Activated CD8-positive, alpha-beta T cell treated with anti-CD3 and anti-CD28 coated beads for 36 hours (primary cell): ENCODE measurements around the gene SYT1. TPM values are rescaled to one million over a fixed set of nuclear protein-coding genes. Genes with fewer than 3 reads are reported as not detected.

Experiments used
- ATAC-seq: fragments of 200-7000 bp; cut with Tn5 transposase; one replicate; pipeline ENCODE4 v1.10.0; 2021; ENCODE audit warnings: mild to moderate bottlenecking, moderate library complexity
- CTCF ChIA-PET: fragments of 350-600 bp; sonication (Branson Sonifier 250); formaldehyde crosslinking; loops from one replicate; lab custom pipeline; 2021; ENCODE audit warnings: antibody characterized with exemption; lab: Charles Lee
- POLR2A ChIA-PET: fragments of 350-600 bp; sonication (Branson Sonifier 250); formaldehyde crosslinking; loops from one replicate; lab custom pipeline; 2021; ENCODE audit warnings: antibody characterized with exemption; lab: Charles Lee
- DNase-seq: peaks from one replicate; pipeline ENCODE4 v3.0.0-alpha.2; 2020
- H3K27ac Mint-ChIP-seq: one replicate; pipeline ENCODE4 v1.8.0; 2021; ENCODE audit warnings: mild to moderate bottlenecking, mixed read lengths
- H3K27me3 Mint-ChIP-seq: one replicate; pipeline ENCODE4 v1.8.0; 2021; ENCODE audit warnings: mixed read lengths
- H3K36me3 Mint-ChIP-seq: one replicate; pipeline ENCODE4 v1.8.0; 2021; ENCODE audit warnings: low read depth, mixed read lengths
- H3K4me1 Mint-ChIP-seq: one replicate; pipeline ENCODE4 v1.8.0; 2021; ENCODE audit warnings: low read depth, mixed read lengths
- H3K4me3 Mint-ChIP-seq: one replicate; pipeline ENCODE4 v1.8.0; 2021; ENCODE audit warnings: mild to moderate bottlenecking, moderate library complexity, mixed read lengths
- H3K9me3 Mint-ChIP-seq: one replicate; pipeline ENCODE4 v1.8.0; 2021; ENCODE audit warnings: mixed read lengths
- intact Hi-C: fragments of 100-400 bp; cut with micrococcal nuclease; formaldehyde crosslinking; loops from one replicate; pipeline ENCODE4 v1.10.0; 2022
- total RNA-seq, 2 experiments: library from RNA; stranded (reverse); gene quantifications; one replicate each; pipeline ENCODE4 v1.2.3, GENCODE V29; 2021
- TF ChIP-seq, protein P1 (sequence below): fragments of 200-600 bp; IDR thresholded peaks from one replicate; pipeline ENCODE4 v1.8.0; 2022; ENCODE audit warnings: antibody characterized with exemption, mild to moderate bottlenecking

The SYT1 gene
- total RNA-seq, 2 experiments from 2014 or later: not detected

DNA sequence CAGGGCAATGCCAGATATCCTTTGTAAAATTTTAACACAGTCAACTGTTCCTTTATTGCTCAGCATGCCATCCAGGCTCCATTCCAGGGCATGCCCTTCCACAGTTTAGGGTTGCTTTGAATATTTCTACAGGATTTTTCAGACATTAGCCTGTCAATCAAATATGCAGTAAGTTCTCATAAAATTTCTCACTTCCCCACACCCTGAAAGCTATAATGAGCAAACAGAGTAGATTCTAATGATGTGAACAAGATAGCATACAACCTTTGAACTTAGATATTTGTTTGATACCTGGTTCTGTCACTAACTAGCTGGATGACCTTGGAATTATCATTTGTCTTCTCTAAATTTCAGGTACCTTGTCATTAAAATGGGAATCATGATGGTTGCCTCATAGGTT, 251.2 kb downstream of the SYT1 start:
- POLR2A ChIA-PET: no interaction called here
- Mint-ChIP-seq H3K27me3 (no peaks in the 10 kb centered on the region), H3K4me3 (no peak overlapping the region), H3K9me3 (no peaks in the 10 kb centered on the region), H3K36me3 (no peaks in the 10 kb centered on the region), H3K4me1 (no peaks in the 10 kb centered on the region), H3K27ac (no peak overlapping the region)
- CTCF ChIA-PET: no interaction called here
- DNase-seq (no peak), ATAC-seq (no peak)
- TF ChIP-seq, protein P1, sequence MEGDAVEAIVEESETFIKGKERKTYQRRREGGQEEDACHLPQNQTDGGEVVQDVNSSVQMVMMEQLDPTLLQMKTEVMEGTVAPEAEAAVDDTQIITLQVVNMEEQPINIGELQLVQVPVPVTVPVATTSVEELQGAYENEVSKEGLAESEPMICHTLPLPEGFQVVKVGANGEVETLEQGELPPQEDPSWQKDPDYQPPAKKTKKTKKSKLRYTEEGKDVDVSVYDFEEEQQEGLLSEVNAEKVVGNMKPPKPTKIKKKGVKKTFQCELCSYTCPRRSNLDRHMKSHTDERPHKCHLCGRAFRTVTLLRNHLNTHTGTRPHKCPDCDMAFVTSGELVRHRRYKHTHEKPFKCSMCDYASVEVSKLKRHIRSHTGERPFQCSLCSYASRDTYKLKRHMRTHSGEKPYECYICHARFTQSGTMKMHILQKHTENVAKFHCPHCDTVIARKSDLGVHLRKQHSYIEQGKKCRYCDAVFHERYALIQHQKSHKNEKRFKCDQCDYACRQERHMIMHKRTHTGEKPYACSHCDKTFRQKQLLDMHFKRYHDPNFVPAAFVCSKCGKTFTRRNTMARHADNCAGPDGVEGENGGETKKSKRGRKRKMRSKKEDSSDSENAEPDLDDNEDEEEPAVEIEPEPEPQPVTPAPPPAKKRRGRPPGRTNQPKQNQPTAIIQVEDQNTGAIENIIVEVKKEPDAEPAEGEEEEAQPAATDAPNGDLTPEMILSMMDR: no peak
- intact Hi-C loops: no loop called here

DNA sequence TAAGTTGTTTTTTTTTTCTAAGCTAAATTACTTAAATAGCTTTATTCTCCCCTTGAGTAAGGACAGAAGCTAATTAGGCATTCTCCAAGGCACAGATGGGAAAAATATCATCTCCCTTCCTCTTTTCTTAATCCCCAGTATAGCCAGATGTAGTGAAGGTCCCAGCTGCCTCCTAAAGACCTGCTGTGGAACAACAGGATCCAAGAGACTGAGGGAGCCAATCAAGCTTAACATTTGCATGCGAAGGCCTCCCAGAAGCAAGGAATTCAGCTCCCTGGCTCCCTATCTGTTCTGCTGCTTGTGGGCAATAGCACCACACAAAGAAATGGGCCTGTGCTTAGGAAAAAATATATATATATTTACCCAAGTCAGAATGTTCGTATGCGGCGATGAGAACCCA, 255.2 kb downstream of the SYT1 start:
- H3K9me3 Mint-ChIP-seq: no peaks in the 10 kb centered on the region
- H3K4me1 Mint-ChIP-seq: no peaks in the 10 kb centered on the region
- no peaks in the 10 kb centered on the region for H3K27me3 Mint-ChIP-seq
- no peak for DNase-seq
- ChIA-PET CTCF (no interaction called here), POLR2A (no interaction called here)
- H3K36me3 Mint-ChIP-seq: no peaks in the 10 kb centered on the region
- no peak overlapping the region for H3K4me3 Mint-ChIP-seq
- no peak overlapping the region for H3K27ac Mint-ChIP-seq
- ATAC-seq: no peak
- intact Hi-C loops: no loop called here
- TF ChIP-seq, protein P1: no peak

DNA sequence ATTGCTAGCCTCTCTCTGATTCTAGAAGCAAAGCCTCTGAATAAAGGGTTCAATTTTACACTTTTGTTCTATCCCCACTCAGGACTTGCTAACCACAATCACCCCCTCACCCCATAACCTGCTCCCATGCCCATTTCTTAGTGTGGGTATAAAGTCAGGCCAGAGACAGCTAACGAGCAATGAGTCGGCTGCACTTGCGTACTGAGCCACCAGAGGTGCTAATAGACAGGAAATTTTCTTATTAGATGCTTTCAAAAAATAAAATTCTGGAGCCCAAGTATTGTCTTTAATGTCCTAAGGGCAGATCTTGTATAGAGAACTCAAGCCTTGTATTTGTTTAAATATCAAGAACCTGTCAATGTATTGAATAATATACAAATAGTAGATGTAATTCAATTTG, 256.9 kb downstream of the SYT1 start:
- no peak overlapping the region for H3K4me3 Mint-ChIP-seq
- intact Hi-C loops: no loop called here
- no peaks in the 10 kb centered on the region for H3K36me3 Mint-ChIP-seq
- no peaks in the 10 kb centered on the region for H3K9me3 Mint-ChIP-seq
- DNase-seq (no peak), ATAC-seq (no peak)
- POLR2A ChIA-PET: no interaction called here
- no peaks in the 10 kb centered on the region for H3K27me3 Mint-ChIP-seq
- H3K4me1 Mint-ChIP-seq: no peaks in the 10 kb centered on the region
- CTCF ChIA-PET: no interaction called here
- no peak overlapping the region for H3K27ac Mint-ChIP-seq
- TF ChIP-seq, protein P1: no peak

DNA sequence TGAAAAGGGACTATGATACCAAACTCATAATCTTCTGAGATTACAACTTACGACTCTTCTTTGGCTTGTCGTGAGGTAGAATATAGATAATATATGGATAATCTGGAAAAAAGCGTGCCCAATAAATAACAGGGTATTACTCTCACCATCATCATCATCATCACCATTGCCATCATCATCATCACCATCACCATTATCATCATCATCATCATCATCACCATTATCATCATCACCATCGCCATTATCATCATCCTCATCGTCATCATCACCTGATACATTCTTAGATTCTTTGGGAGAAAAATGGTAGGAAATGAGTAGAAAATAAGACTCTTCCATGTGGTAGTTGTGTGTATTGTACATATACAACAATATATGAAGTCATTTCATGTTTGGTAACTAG, 259.8 kb downstream of the SYT1 start:
- ATAC-seq: no peak
- ChIA-PET POLR2A (no interaction called here), CTCF (no interaction called here)
- Mint-ChIP-seq H3K4me3 (no peak overlapping the region), H3K36me3 (no peaks in the 10 kb centered on the region), H3K4me1 (no peaks in the 10 kb centered on the region), H3K9me3 (peaks cover 4% of the 10 kb centered on the region), H3K27ac (no peak overlapping the region), H3K27me3 (no peaks in the 10 kb centered on the region)
- intact Hi-C loops: no loop called here
- TF ChIP-seq, protein P1: no peak
- DNase-seq: no peak

DNA sequence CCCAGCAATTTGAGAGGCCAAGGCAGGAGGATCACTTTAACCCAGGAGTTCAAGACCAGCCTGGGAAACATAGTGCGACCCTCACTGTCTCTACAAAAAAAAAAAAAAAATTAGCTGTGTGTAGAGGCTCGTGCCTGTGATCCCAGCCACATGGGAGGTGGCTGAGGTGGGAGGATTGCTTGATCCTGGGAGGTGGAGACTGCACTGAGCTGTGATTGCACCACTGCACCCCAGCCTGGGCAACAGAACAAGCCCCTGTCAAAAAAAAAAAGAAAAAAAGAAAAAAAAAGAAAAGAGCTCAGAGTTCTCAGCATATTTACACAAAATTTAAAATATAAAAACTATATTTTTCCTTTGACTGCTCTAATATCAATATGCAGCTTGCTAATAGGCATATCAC, 260.8 kb downstream of the SYT1 start:
- no peaks in the 10 kb centered on the region for H3K36me3 Mint-ChIP-seq
- no peaks in the 10 kb centered on the region for H3K27me3 Mint-ChIP-seq
- POLR2A ChIA-PET: no interaction called here
- H3K4me1 Mint-ChIP-seq: no peaks in the 10 kb centered on the region
- intact Hi-C loops: no loop called here
- ATAC-seq (no peak), DNase-seq (no peak)
- H3K4me3 Mint-ChIP-seq: no peak overlapping the region
- no peak overlapping the region for H3K27ac Mint-ChIP-seq
- peaks cover 4% of the 10 kb centered on the region for H3K9me3 Mint-ChIP-seq
- TF ChIP-seq, protein P1: no peak
- CTCF ChIA-PET: interaction anchor here (1.1 kb wide), 1 partner anchor 11 kb away, joined by 3 read pairs; no protein-coding TSS in a partner anchor
